HG03520 (cell line): ENCODE data around the gene KATNAL2.
"Not testable (repeated sequence)": the region's sequence is repeated elsewhere in the genome, so short reads cannot be mapped to it uniquely, and the experiment has no call there.

Source experiments
- ATAC-seq: cut with Tn5 transposase; IDR thresholded peaks from one replicate; pipeline ENCODE4 v1.9.1; 2021; ENCODE audit warnings: mild to moderate bottlenecking, moderate library complexity; ENCODE audit not compliant: unreplicated experiment

KATNAL2 gene

GRCh38 chr18:46939337-46939963 lies 22.0 kb downstream of the KATNAL2 start:
- no peak for ATAC-seq

DNA sequence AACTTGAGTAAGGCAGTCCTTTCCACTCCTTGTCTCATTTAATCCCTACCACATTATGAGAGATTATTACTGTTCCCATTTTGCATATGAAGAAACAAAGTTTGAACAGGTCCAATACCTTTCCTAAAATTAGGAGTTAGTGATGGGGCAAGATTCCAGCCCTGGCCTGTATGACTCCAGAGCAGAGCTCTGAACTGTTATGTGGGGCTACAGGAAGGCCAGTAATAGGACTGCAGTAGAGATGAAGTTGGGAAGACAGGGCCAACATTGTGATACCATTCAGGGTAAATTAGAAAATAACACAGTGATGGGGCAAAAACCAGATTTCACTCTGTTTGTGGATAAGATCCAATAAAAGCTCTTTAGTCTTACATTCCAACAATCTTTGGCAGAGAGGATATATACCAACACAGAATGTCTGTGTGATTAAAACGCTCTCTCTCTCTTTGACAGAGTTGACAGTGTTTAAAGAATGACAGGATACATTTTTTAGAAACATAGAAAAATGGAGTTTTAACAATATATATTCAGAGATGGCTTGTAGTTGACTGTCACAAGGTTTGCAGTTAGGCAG lies 22.7 kb downstream of the KATNAL2 start:
- ATAC-seq = no peak

- no peak for ATAC-seq
These were observed 25.2 kb downstream of the KATNAL2 start for GRCh38 chr18:46942646-46943045.

GRCh38 chr18:46946656-46947282 lies 29.4 kb downstream of the KATNAL2 start:
- ATAC-seq = peak; percentile 94

- ATAC-seq = no peak
These were observed 32.8 kb downstream of the KATNAL2 start for GRCh38 chr18:46950064-46950656.

- no peak for ATAC-seq
These were observed 35.8 kb downstream of the KATNAL2 start for GRCh38 chr18:46953195-46953594.

DNA sequence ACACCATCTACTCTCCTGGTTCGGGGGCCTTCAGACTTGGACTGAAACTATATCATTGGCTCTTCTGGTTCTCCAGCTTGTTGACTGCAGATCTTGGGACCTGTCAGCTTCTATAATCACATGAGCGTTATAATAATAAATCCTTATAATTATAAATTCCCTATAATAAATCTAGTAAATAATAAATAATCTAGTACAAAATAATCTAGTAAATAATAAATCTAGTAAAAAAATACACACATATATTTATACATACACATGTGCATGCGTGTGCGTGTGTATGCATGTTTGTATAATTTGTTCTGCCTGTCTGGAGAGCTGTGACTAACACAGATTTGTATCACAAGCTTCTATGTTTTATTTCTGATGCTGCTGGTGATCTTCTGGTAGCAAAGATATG lies 40.8 kb downstream of the KATNAL2 start:
- no peak for ATAC-seq

GRCh38 chr18:46963656-46964578 lies 46.5 kb downstream of the KATNAL2 start:
- not testable (repeated sequence) for ATAC-seq

GRCh38 chr18:46964579-46965293 lies 47.3 kb downstream of the KATNAL2 start:
- not testable (repeated sequence) for ATAC-seq

DNA sequence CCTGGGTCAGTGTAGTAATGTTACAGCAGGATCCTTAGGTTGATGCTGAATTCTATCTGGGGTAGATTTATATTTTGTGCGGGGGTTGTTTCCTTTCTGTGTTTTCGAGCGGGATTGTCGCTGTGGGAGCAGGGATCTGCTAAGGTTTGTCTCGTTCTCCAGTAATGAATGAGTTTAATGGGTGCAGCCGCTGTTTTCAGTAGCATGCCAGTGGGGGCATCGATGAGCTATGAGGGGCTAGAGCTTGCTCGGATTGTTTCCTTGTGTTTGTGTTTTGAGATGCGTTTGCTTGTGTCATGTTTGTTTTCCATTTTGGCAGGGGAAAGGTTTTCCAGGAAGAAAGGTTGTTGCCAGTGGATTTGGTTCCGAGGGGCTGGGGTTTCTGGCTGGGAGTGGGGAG lies 48.9 kb downstream of the KATNAL2 start:
- ATAC-seq = not testable (repeated sequence)

- not testable (repeated sequence) for ATAC-seq
These were observed 52.1 kb downstream of the KATNAL2 start for GRCh38 chr18:46969551-46969950.

GRCh38 chr18:47019870-47020269 lies 102.5 kb downstream of the KATNAL2 start:
- ATAC-seq = not testable (repeated sequence)

DNA sequence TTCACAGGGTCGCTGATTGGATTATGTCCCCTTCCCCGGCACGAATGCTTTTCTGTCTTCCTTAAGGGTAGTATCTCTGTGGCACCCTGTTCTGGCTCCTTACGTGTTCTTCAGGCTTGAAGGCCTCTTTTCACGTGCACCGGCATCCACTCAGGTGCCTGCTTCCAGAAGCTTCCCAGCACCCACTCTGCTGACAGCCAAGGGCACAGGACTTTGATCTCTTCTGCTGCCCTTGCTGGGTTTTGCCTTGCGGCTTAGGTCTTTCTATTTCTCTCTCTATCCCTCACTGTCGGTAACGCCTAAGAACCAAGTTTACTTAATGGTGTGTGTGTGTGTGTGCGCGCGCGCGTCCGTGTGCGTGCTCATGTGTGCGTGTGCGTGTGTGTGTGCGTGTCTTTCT lies 103.4 kb downstream of the KATNAL2 start:
- not testable (repeated sequence) for ATAC-seq

- not testable (repeated sequence) for ATAC-seq
These were observed 105.4 kb downstream of the KATNAL2 start for GRCh38 chr18:47022821-47023220.

GRCh38 chr18:47023769-47024465 lies 106.5 kb downstream of the KATNAL2 start:
- ATAC-seq = not testable (repeated sequence)

DNA sequence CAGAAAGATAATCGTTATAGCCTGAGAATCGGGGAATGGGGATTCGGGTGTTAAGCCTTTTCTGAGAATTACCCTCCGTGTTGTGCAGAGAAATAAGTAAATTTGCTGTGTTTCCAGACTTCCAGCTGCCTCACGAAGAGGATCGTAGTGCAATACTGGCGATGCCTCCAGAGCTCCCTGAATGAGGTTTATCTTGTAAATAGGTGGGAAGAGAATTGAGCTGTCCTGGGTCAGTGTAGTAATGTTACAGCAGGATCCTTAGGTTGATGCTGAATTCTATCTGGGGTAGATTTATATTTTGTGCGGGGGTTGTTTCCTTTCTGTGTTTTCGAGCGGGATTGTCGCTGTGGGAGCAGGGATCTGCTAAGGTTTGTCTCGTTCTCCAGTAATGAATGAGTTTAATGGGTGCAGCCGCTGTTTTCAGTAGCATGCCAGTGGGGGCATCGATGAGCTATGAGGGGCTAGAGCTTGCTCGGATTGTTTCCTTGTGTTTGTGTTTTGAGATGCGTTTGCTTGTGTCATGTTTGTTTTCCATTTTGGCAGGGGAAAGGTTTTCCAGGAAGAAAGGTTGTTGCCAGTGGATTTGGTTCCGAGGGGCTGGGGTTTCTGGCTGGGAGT lies 108.3 kb downstream of the KATNAL2 start:
- not testable (repeated sequence) for ATAC-seq

GRCh38 chr18:47028738-47029137 lies 111.3 kb downstream of the KATNAL2 start:
- not testable (repeated sequence) for ATAC-seq

- not testable (repeated sequence) for ATAC-seq
These were observed 112.4 kb downstream of the KATNAL2 start for GRCh38 chr18:47029684-47030353.

- not testable (repeated sequence) for ATAC-seq
These were observed 113.5 kb downstream of the KATNAL2 start for GRCh38 chr18:47030887-47031286.
